NCI-H2196 treated with DMSO at 0.1 percent for 48 hours (cell line): ENCODE data around the gene TEX35.
"Not testable (repeated sequence)": the region's sequence is repeated elsewhere in the genome, so short reads cannot be mapped to it uniquely, and the experiment has no call there.

Experiments
- DNase-seq: peaks from one replicate; lab custom pipeline; 2025; ENCODE audit not compliant: unreplicated experiment; lab: John Stamatoyannopoulos, UW

The TEX35 gene

GRCh38 chr1:178540646-178541045 is 27.7 kb downstream of the TEX35 start:
- DNase-seq, result no peak

- DNase-seq, result no peak
These were observed 28.5 kb downstream of the TEX35 start for GRCh38 chr1:178541379-178541778.

- no peak for DNase-seq
These were observed 29.1 kb downstream of the TEX35 start for GRCh38 chr1:178541829-178542553.

- DNase-seq, result peak; percentile 53
These were observed 29.8 kb downstream of the TEX35 start for GRCh38 chr1:178542554-178543289.

GRCh38 chr1:178543290-178543607 is 30.3 kb downstream of the TEX35 start:
- DNase-seq, result no peak

- no peak for DNase-seq
These were observed 31.6 kb downstream of the TEX35 start for GRCh38 chr1:178544531-178544930.

- no peak for DNase-seq
These were observed 35.2 kb downstream of the TEX35 start for GRCh38 chr1:178548108-178548507.

- DNase-seq, result no peak
These were observed 38.4 kb downstream of the TEX35 start for GRCh38 chr1:178551307-178551706.

- DNase-seq, result no peak
These were observed 39.0 kb downstream of the TEX35 start for GRCh38 chr1:178551940-178552339.

- DNase-seq, result no peak
These were observed 39.9 kb downstream of the TEX35 start for GRCh38 chr1:178552856-178553255.

GRCh38 chr1:178554351-178554750 is 41.4 kb downstream of the TEX35 start:
- DNase-seq, result not testable (repeated sequence)

- not testable (repeated sequence) for DNase-seq
These were observed 42.7 kb downstream of the TEX35 start for GRCh38 chr1:178555613-178556012.

GRCh38 chr1:178558816-178559215 is 45.9 kb downstream of the TEX35 start:
- DNase-seq, result not testable (repeated sequence)

GRCh38 chr1:178560871-178561376 is 48.0 kb downstream of the TEX35 start:
- no peak for DNase-seq

GRCh38 chr1:178563099-178563820 is 50.4 kb downstream of the TEX35 start:
- no peak for DNase-seq

GRCh38 chr1:178564086-178564782 is 51.3 kb downstream of the TEX35 start:
- no peak for DNase-seq

- DNase-seq, result no peak
These were observed 51.9 kb downstream of the TEX35 start for GRCh38 chr1:178564783-178565180.

GRCh38 chr1:178565586-178565985 is 52.7 kb downstream of the TEX35 start:
- no peak for DNase-seq

GRCh38 chr1:178566187-178566586 is 53.3 kb downstream of the TEX35 start:
- DNase-seq, result no peak

GRCh38 chr1:178571807-178572206 is 58.9 kb downstream of the TEX35 start:
- no peak for DNase-seq
